HCT116 (cell line): ENCODE results near the gene SERHL2. TPM values are rescaled to one million over a fixed set of nuclear protein-coding genes. Genes with fewer than 3 reads are reported as not detected.

ENCODE experiments used
- ATAC-seq: fragments of 200-7000 bp; cut with Tn5 transposase; 2 replicates; pipeline ENCODE4 v1.9.1; 2020; ENCODE audit warnings: mild to moderate bottlenecking, moderate library complexity
- BruUV-seq: library from RNA; stranded (reverse); fragments of 400-500 nt; replicated peaks from 2 replicates; lab custom pipeline; 2021; lab: Mats Ljungman, UMichigan
- CTCF ChIA-PET: fragments of 300-600 bp; sonication (Branson Sonifier 250); formaldehyde crosslinking; loops from one replicate; lab custom pipeline; 2021; ENCODE audit warnings: antibody characterized with exemption; lab: Charles Lee
- POLR2A ChIA-PET: fragments of 300-600, 350-600 bp; sonication (Branson Sonifier 250); formaldehyde crosslinking; loops from one replicate; lab custom pipeline; 2021; ENCODE audit warnings: antibody characterized with exemption; lab: Charles Lee
- RAD21 ChIA-PET, 2 experiments: fragments of 300-600 bp; sonication (Branson Sonifier 250); formaldehyde crosslinking; loops; one replicate each; lab custom pipeline; 2023; ENCODE audit warnings: low total read pairs in 2 of 2; ENCODE audit not compliant: uncharacterized antibody in 2 of 2, unreplicated experiment in 2 of 2, low non-redundant PET in 1 of 2; lab: Charles Lee
- DNase-seq: peaks from one replicate; pipeline ENCODE4 v3.0.0-alpha.2; 2010; ENCODE audit warnings: low read depth, low spot score
- H2AFZ ChIP-seq: fragments of 200-600 bp; shearing (Covaris generic), sonication (generic); 2 replicates; pipeline ENCODE4 v1.6.1; 2017; ENCODE audit warnings: low read depth, mixed run types, mixed read lengths, antibody characterized with exemption, low read length; ENCODE audit not compliant: poor library complexity, severe bottlenecking
- H3K27ac ChIP-seq: 2 replicates; pipeline ENCODE4 v1.5.1; 2012; ENCODE audit warnings: low read depth, low read length
- H3K27me3 ChIP-seq: fragments of 200-600 bp; sonication (generic); 2 replicates; pipeline ENCODE4 v1.6.1; 2016; ENCODE audit warnings: mixed run types, low read length, mixed read lengths; ENCODE audit not compliant: insufficient read depth
- H3K36me3 ChIP-seq, 2 experiments: fragments of 200-500 bp in 1 of 2; fragments of 200-600 bp in 1 of 2; sonication (Bioruptor generic) in 1 of 2; sonication (generic) in 1 of 2; 2 replicates each; pipeline versions ENCODE4 v1.5.1 to v1.6.1; 2014 to 2016; ENCODE audit warnings: low read length in 2 of 2, inconsistent platforms in 1 of 2, mixed read lengths in 1 of 2, mixed run types in 1 of 2; ENCODE audit not compliant: insufficient read depth in 2 of 2, control insufficient read depth in 1 of 2
- H3K4me1 ChIP-seq, 2 experiments: fragments of 200-600 bp in 1 of 2; sonication (generic) in 1 of 2; 2 replicates each; pipeline versions ENCODE4 v1.5.1 to v1.6.1; 2012 to 2017; ENCODE audit warnings: low read length in 2 of 2, inconsistent platforms in 1 of 2, mild to moderate bottlenecking in 1 of 2, mixed read lengths in 1 of 2, mixed run types in 1 of 2, moderate library complexity in 1 of 2; ENCODE audit not compliant: insufficient read depth in 2 of 2, control insufficient read depth in 1 of 2
- H3K4me2 ChIP-seq: fragments of 200-600 bp; sonication (generic); 2 replicates; pipeline ENCODE4 v1.6.1; 2017; ENCODE audit warnings: mixed run types, low read length, mixed read lengths
- H3K4me3 ChIP-seq, 2 experiments: fragments of 200-600 bp in 1 of 2; sonication (generic) in 1 of 2; replicated peaks in 1 of 2; 2 replicates each; pipeline ENCODE4 v1.5.1; 2011 to 2016; ENCODE audit warnings: low read length in 2 of 2, control low read depth in 1 of 2, low read depth in 1 of 2, mild to moderate bottlenecking in 1 of 2, mixed read lengths in 1 of 2, mixed run types in 1 of 2
- H3K79me2 ChIP-seq: fragments of 200-600 bp; sonication (generic); 2 replicates; pipeline ENCODE4 v1.6.1; 2017; ENCODE audit warnings: mild to moderate bottlenecking, mixed run types, low read length, moderate library complexity, mixed read lengths; ENCODE audit not compliant: insufficient read depth
- H3K9ac ChIP-seq: fragments of 200-600 bp; sonication (generic); 2 replicates; pipeline ENCODE4 v1.6.1; 2016; ENCODE audit warnings: low read length, mixed read lengths
- H3K9me2 ChIP-seq: fragments of 200-600 bp; sonication (generic), shearing (Covaris generic); 2 replicates; pipeline ENCODE4 v1.6.1; 2017; ENCODE audit warnings: mixed run types, mild to moderate bottlenecking, moderate library complexity; ENCODE audit not compliant: insufficient read depth
- H3K9me3 ChIP-seq, 2 experiments: fragments of 200-500 bp in 1 of 2; fragments of 200-600 bp in 1 of 2; sonication (Bioruptor generic) in 1 of 2; sonication (generic) in 1 of 2; 2 replicates each; pipeline ENCODE4 v1.6.1; 2014 to 2017; ENCODE audit warnings: low read length in 2 of 2, mixed read lengths in 2 of 2, inconsistent platforms in 1 of 2, low read depth in 1 of 2, mild to moderate bottlenecking in 1 of 2, mixed run types in 1 of 2, moderate library complexity in 1 of 2; ENCODE audit not compliant: control insufficient read depth in 1 of 2, insufficient read depth in 1 of 2
- H4K20me1 ChIP-seq: fragments of 200-600 bp; sonication (generic), shearing (Covaris generic); 2 replicates; pipeline ENCODE4 v1.6.1; 2017; ENCODE audit warnings: mixed run types, mild to moderate bottlenecking, moderate library complexity; ENCODE audit not compliant: insufficient read depth
- CBX3 ChIP-seq: IDR thresholded peaks from 2 replicates; pipeline ENCODE4 v1.6.1; 2012; ENCODE audit warnings: low read depth
- CTCF ChIP-seq, 3 experiments: fragments of 200-600 bp in 1 of 3; sonication (generic) in 1 of 3; IDR thresholded peaks in 2 of 3; conservative IDR thresholded peaks in 1 of 3; 2 replicates each; pipeline ENCODE4 v1.5.1; 2012 to 2017; ENCODE audit warnings: low read depth in 2 of 3, low read length in 2 of 3, antibody characterized with exemption in 1 of 3, borderline replicate concordance in 1 of 3, control low read depth in 1 of 3, mild to moderate bottlenecking in 1 of 3, mixed read lengths in 1 of 3, mixed run types in 1 of 3, moderate library complexity in 1 of 3; ENCODE audit not compliant: insufficient read depth in 1 of 3
- EGR1 ChIP-seq: IDR thresholded peaks from 2 replicates; pipeline ENCODE4 v1.6.1; 2012; ENCODE audit warnings: low read depth
- FOSL1 ChIP-seq: IDR thresholded peaks from 2 replicates; pipeline ENCODE4 v1.6.1; 2012; ENCODE audit warnings: low read depth
- POLR2A ChIP-seq: IDR thresholded peaks from 2 replicates; pipeline ENCODE4 v1.7.0; 2011; ENCODE audit warnings: borderline replicate concordance; ENCODE audit not compliant: insufficient read depth, insufficient read length; ENCODE audit errors: extremely low read depth
- POLR2AphosphoS5 ChIP-seq: IDR thresholded peaks from 2 replicates; pipeline ENCODE4 v1.6.1; 2011; ENCODE audit warnings: mild to moderate bottlenecking, low read depth, low read length, moderate library complexity
- RAD21 ChIP-seq: IDR thresholded peaks from 2 replicates; pipeline ENCODE4 v1.6.1; 2012; ENCODE audit warnings: low read depth, mild to moderate bottlenecking
- REST ChIP-seq: IDR thresholded peaks from 2 replicates; pipeline ENCODE4 v1.6.1; 2012; ENCODE audit warnings: low read depth
- SIN3A ChIP-seq: IDR thresholded peaks from 2 replicates; pipeline ENCODE4 v1.6.1; 2012; ENCODE audit warnings: low read depth
- SP1 ChIP-seq: IDR thresholded peaks from 2 replicates; pipeline ENCODE4 v1.6.1; 2012; ENCODE audit warnings: low read depth
- SRF ChIP-seq: IDR thresholded peaks from 2 replicates; pipeline ENCODE4 v1.6.1; 2012; ENCODE audit warnings: low read depth
- TCF7L2 ChIP-seq: IDR thresholded peaks from 2 replicates; pipeline ENCODE4 v1.7.0; 2011; ENCODE audit warnings: borderline replicate concordance, inconsistent platforms; ENCODE audit not compliant: insufficient read depth, insufficient read length; ENCODE audit errors: extremely low read depth
- YY1 ChIP-seq: IDR thresholded peaks from 2 replicates; pipeline ENCODE4 v1.6.1; 2011; ENCODE audit warnings: low read length, low read depth, moderate library complexity, mild to moderate bottlenecking; ENCODE audit not compliant: insufficient replicate concordance; ENCODE audit errors: extremely low read depth
- ZBTB33 ChIP-seq: IDR thresholded peaks from 2 replicates; pipeline ENCODE4 v1.6.1; 2011; ENCODE audit warnings: mild to moderate bottlenecking, low read length, moderate library complexity; ENCODE audit not compliant: insufficient replicate concordance; ENCODE audit errors: extremely low read depth
- ZFX ChIP-seq: fragments of 450-650 bp; IDR thresholded peaks from 2 replicates; pipeline ENCODE4 v1.6.1; 2017
- ZNF274 ChIP-seq: fragments of 200-500 bp; sonication (Bioruptor generic); IDR thresholded peaks from 2 replicates; pipeline ENCODE4 v1.6.1; 2014; ENCODE audit warnings: mild to moderate bottlenecking, low read depth, low read length, inconsistent platforms
- intact Hi-C: fragments of 100-400 bp; cut with micrococcal nuclease; formaldehyde crosslinking; loops from 2 replicates; pipeline ENCODE4 v1.10.0; 2022
- total RNA-seq: library from RNA; stranded (reverse); gene quantifications from one replicate; pipeline ENCODE4 v1.2.1, GENCODE V29; 2021; ENCODE audit not compliant: unreplicated experiment
- TF ChIP-seq, protein P1 (sequence below): IDR thresholded peaks from 2 replicates; pipeline ENCODE4 v1.6.1; 2012

SERHL2 gene
- total RNA-seq, 1 experiment from 2014 or later = not detected

DNA sequence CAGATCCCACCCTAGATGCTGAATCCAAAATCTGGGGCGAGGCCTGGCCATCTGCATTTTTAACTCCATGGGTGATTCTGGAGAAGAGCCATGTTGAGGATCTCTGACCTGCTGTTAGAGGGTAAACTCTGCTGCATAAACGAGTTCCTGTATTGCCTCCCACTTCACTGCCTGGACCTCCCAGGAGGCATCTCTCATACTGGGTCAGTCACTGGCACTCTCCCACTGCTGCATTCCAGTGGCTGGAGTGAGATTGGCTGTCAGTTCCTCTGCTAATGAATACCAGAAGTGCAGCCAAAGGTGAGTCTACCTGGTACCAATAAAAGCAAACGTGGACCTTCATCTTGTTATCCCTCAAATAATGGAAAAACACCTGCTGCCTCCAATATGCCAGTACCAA, 50.6 kb downstream of the SERHL2 start:
- Histone ChIP-seq H3K4me1 (peaks cover 10% of the 10 kb centered on the region in 2 experiments), H3K9me2 (no peaks in the 10 kb centered on the region), H3K4me3 (no peak overlapping the region), H3K4me2 (no peak overlapping the region), H3K9ac (no peak overlapping the region), H3K79me2 (peaks cover 95% of the 10 kb centered on the region), H2AFZ (no peak overlapping the region), H3K9me3 (no peaks in the 10 kb centered on the region), H3K27ac (no peak overlapping the region), H4K20me1 (peaks cover 14% of the 10 kb centered on the region; the same call in 1 of the 2 replicates), H3K27me3 (no peaks in the 10 kb centered on the region), H3K36me3 (peaks cover 22 to 49% of the 10 kb centered on the region in 2 experiments)
- BruUV-seq = no TSS peak
- ATAC-seq (no peak), DNase-seq (no peak)
- intact Hi-C loops = no loop called here
- no peak for TF ChIP-seq CTCF (IDR thresholded peaks at IDR 0.05 in 2 of 3, conservative IDR thresholded peaks at IDR 0.05 in 1 of 3; ENCODE audit: borderline replicate concordance in 1 of 3, insufficient read depth in 1 of 3, low read depth in 2 of 3, low read length in 2 of 3)
- TF ChIP-seq TCF7L2 = no peak
- TF ChIP-seq ZBTB33 = no peak
- TF ChIP-seq RAD21 = no peak
- TF ChIP-seq POLR2A = no peak
- no peak for TF ChIP-seq ZFX
- no peak for TF ChIP-seq SP1
- no peak for TF ChIP-seq REST
- no peak for TF ChIP-seq SIN3A
- no peak for TF ChIP-seq POLR2AphosphoS5
- no peak for TF ChIP-seq SRF
- TF ChIP-seq, protein P1, sequence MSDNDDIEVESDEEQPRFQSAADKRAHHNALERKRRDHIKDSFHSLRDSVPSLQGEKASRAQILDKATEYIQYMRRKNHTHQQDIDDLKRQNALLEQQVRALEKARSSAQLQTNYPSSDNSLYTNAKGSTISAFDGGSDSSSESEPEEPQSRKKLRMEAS = no peak
- no peak for TF ChIP-seq EGR1
- no peak for TF ChIP-seq CBX3
- TF ChIP-seq FOSL1 = no peak
- no peak for TF ChIP-seq YY1
- TF ChIP-seq ZNF274 = no peak
- RAD21 ChIA-PET = no interaction called here
- CTCF ChIA-PET = no interaction called here
- POLR2A ChIA-PET = no interaction called here
